ENCODE measurements around the gene RAB35.
"Not testable (repeated sequence)": the region's sequence is repeated elsewhere in the genome, so short reads cannot be mapped to it uniquely, and the experiment has no call there.

Gene RAB35

DNA sequence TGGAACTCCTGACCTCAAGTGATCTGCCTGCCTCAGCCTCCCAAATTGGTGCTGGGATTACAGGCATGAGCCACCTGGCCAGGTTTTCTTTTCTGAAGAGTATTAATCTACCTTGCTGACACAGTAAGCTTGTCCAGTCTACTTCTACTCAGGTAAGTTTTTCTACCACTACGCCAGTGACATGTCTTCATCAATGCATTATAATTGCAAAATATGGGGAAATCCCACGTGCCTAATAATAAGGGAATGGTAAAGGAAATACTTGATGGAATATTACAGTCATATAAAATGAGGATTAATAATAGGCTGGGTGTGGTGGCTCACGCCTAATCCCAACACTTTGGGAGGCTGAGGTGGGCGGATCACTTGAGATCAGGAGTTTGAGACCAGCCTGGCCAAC is 62.3 kb downstream of the RAB35 start:
- DNase-seq = no peak

DNA sequence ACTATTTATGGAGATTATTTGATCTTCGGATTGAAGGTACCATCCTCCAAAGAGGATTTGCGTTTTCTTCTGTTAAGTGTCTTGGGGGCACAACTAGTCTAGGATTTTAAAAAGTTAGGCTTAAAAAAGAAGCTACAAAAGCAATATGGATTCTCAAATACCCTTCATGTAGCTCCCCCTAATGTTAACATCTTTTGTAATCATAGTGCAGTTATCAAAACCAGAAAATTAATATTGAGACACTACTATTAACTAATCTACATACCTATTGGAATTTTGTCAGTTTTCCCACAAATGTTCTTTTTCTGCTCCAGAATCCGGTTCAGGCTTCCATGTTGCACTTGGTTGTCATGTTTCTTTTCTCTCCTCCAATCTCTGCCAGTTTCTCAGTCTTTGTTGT is 65.0 kb downstream of the RAB35 start:
- no peak for DNase-seq

DNA sequence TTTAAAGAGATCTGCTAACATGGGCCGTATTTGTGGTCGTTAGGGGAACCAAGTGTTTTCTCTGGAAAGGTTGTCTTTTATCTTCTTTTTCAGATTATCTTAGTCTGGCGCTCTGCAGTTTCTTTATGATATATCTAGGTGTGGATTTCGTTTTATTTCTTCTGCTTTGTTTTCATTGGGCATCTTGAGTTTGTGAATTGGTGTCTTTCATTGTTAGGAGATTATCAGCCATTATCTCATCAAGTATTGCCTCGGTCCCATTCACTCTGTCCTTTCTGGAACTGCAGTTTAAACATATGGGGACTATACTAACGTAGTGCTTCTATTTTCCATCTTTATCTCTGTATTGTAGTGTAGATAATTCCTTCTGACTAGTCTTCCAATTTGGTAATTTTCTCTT is 67.1 kb downstream of the RAB35 start:
- no peak for DNase-seq

DNA sequence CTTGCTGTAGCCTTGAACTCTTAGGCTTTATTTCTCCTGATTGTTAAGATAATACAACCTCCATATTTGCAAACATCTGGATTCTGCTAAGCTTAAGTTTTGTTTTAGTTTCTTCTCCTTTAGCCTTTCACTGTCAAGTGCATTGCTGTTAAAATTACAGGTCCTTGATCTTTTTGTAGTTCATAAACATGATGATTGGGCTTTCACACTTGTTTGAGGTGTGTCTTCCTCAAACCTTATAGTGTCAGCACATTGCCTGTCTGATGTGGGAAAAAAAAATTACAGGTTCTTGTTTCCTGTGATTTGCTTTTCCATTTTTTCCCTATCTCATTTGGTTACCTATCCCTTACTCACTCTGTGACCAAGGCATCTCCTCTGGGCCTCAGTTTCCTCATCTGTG is 68.3 kb downstream of the RAB35 start:
- DNase-seq = no peak

DNA sequence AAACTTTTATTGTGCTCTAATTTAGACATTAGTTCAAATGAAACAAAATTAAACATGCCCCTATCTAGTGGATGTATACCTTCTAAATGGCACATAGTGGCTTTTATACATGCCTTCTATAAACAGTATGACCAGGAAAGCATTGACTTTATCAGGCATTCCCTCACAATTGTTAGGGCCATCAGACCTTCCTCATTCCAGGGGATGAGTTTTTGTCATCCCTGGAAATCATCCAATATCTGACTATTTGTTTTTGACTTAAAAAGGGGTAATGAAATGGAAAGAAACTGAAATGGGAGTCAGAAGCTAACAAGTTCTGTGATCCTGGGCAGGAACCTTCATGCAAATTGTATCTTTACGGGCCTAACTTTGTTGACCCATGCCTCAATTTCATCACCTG is 69.5 kb downstream of the RAB35 start:
- no peak for DNase-seq

DNA sequence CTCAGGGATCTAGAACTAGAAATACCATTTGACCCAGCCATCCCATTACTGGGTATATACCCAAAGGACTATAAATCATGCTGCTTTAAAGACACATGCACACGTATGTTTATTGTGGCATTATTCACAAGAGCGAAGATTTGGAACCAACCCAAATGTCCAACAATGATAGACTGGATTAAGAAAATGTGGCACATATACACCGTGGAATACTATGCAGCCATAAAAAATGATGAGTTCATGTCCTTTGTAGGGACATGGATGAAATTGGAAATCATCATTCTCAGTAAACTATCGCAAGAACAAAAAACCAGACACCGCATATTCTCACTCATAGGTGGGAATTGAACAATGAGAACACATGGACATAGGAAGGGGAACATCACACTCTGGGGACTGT is 71.2 kb downstream of the RAB35 start:
- not testable (repeated sequence) for DNase-seq

All from CD4-positive, alpha-beta T cell treated with Interferon gamma for 1 hour (primary cell).